ENCODE results near the gene APMAP. TPM values are rescaled to one million over a fixed set of nuclear protein-coding genes. Genes with fewer than 3 reads are reported as not detected.
A peak's percentile ranks its signal among the peaks of the same experiment; 100 is the strongest.

Gene APMAP, protein sequence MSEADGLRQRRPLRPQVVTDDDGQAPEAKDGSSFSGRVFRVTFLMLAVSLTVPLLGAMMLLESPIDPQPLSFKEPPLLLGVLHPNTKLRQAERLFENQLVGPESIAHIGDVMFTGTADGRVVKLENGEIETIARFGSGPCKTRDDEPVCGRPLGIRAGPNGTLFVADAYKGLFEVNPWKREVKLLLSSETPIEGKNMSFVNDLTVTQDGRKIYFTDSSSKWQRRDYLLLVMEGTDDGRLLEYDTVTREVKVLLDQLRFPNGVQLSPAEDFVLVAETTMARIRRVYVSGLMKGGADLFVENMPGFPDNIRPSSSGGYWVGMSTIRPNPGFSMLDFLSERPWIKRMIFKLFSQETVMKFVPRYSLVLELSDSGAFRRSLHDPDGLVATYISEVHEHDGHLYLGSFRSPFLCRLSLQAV
- total RNA-seq: 10 to 100 TPM in 1 of 2 experiments, 1 to 10 TPM in 1; 9.5 to 11.3 TPM
- polyA plus RNA-seq (2013, experiment 1 of 2): 51.1 TPM
- 46.3 TPM for polyA plus RNA-seq (2013, experiment 2 of 2)
- total RNA-seq: 38.2 to 139 (median 76.6) reads per million in 172 experiments

DNA sequence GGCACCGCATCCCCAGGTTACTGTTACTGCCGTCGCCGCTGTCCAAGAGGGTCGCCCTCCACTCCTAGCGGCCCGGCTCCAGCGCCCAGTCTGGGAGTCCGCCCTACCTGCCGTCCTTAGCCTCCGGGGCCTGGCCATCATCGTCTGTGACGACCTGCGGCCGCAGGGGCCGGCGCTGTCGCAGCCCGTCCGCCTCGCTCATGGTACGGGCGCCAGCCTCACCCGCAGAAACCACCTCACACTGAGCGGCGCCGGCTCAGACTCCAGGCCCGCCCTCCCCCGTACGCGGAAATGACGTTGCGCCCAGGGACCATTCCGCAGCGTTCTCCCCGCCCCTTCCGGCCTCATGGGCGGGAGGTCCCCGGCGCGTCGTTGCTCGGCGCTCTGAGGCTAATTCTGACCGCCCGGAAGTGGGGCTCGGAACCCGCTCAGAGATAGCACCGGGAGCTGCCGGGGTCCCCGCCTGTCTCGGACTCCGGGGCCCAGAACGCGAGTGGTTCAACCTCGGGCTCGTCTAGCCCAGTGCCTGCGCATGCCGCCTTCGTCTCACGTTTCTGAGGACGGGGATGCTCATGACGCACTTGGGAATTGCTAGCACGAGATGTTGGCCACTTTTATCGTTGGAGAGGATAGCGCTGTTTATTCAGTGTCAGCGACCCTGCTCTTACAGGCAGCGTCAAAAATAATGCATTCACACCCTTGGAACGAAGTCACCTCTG, at the start of gene APMAP:
Gene APMAP (minus strand): TSS at position 265 of the 719 bp plus-strand sequence. CDS start 63 bp downstream, at position 202.
- peaks cover 7% of the 10 kb centered on the region for H3K36me3 Mint-ChIP-seq (ENCODE audit: low read depth)
- ATAC-seq (ENCODE audit: poor library complexity): peak; percentile 91
- H3K27ac Mint-ChIP-seq: peak within 1 kb of the TSS; percentile 99
- Histone ChIP-seq H3K27me3 (ENCODE audit: control insufficient read depth in 1 of 2, insufficient read depth in 2 of 2, low read length in 2 of 2) (no peaks in the 10 kb centered on the region), H3K9me3 (ENCODE audit: control insufficient read depth in 1 of 2, insufficient read depth in 1 of 2, low read length in 2 of 2) (no peaks in the 10 kb centered on the region), H3K4me1 (ENCODE audit: insufficient read depth, low read length) (peaks cover 42% of the 10 kb centered on the region), H3K4me3 (ENCODE audit: low read length) (peak within 1 kb of the TSS; percentile 87), H3K27ac (ENCODE audit: low read depth in 1 of 2, low read length in 2 of 2) (peak within 1 kb of the TSS; percentile 90 to 97), H3K36me3 (ENCODE audit: insufficient read depth, low read length) (peaks cover 8% of the 10 kb centered on the region)
- ChIA-PET CTCF (interaction anchor here (2.0 to 3.7 kb wide), 2 partner anchors 71 to 406 kb away, joined by 7 to 33 read pairs; no protein-coding TSS in a partner anchor), POLR2A (interaction anchor here (0.6 to 7.0 kb wide), 8 partner anchors 16 to 258 kb away, joined by 3 to 77 read pairs (median 5); partner anchors contain the start of genes ACSS1 and ENTPD6)
- TF ChIP-seq, protein P1, sequence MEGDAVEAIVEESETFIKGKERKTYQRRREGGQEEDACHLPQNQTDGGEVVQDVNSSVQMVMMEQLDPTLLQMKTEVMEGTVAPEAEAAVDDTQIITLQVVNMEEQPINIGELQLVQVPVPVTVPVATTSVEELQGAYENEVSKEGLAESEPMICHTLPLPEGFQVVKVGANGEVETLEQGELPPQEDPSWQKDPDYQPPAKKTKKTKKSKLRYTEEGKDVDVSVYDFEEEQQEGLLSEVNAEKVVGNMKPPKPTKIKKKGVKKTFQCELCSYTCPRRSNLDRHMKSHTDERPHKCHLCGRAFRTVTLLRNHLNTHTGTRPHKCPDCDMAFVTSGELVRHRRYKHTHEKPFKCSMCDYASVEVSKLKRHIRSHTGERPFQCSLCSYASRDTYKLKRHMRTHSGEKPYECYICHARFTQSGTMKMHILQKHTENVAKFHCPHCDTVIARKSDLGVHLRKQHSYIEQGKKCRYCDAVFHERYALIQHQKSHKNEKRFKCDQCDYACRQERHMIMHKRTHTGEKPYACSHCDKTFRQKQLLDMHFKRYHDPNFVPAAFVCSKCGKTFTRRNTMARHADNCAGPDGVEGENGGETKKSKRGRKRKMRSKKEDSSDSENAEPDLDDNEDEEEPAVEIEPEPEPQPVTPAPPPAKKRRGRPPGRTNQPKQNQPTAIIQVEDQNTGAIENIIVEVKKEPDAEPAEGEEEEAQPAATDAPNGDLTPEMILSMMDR (IDR thresholded peaks at IDR 0.05): no peak
- DNase-seq: peak; percentile 89 to 99 (median 96)
- H3K9me3 Mint-ChIP-seq: no peaks in the 10 kb centered on the region
- intact Hi-C loops (cut with DNase I, micrococcal nuclease): loop anchor here in 1 of 2 experiments (2.0 to 10.0 kb wide), 6 partner anchors 204 to 1640 kb away; partner anchors contain the start of genes NAPB, NXT1 and PYGB
- peaks cover 73% of the 10 kb centered on the region for H3K4me1 Mint-ChIP-seq (ENCODE audit: low read depth)
- H3K27me3 Mint-ChIP-seq: no peaks in the 10 kb centered on the region
- H3K4me3 Mint-ChIP-seq: peak within 1 kb of the TSS; percentile 96

DNA sequence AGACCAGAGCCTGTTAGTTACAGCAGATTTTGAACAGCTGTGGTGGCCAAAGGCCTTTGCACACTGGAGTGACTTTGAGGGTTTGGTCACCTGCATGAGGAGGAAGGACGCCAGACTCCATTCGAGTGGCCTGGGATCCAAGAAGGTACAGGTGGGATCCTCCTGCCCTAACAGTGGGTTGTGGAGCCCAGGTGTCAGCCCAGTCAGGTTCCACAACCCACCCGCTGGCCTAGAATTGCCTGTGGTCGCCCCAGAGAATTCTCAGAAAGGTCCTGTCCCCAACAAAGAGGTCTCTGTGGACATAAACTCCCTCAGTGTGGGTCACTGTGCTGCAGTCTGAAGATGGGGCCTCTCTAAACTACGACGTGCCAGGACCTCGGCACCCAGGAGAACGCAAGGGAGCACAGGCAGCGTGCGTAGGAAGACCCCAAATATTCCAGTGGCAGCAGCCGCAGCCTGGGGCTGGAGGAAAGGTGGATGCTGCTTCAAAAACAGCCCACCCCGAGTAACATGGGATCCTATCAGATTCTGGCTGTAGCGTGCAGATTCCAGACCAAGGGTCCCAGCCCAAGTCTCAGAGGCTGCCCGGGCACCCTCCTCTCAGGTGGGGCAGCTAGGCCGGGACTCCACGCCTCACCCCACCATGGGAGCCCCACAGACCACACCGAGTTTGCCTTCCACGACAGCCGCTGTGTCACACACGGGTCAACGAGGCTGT, 49.4 kb upstream of the APMAP start:
- Histone ChIP-seq H3K27me3 (ENCODE audit: control insufficient read depth in 1 of 2, insufficient read depth in 2 of 2, low read length in 2 of 2) (no peaks in the 10 kb centered on the region), H3K4me1 (ENCODE audit: insufficient read depth, low read length) (peaks cover 64% of the 10 kb centered on the region), H3K4me3 (ENCODE audit: low read length) (no peak overlapping the region), H3K9me3 (ENCODE audit: control insufficient read depth in 1 of 2, insufficient read depth in 1 of 2, low read length in 2 of 2) (no peaks in the 10 kb centered on the region), H3K36me3 (ENCODE audit: insufficient read depth, low read length) (peaks cover 28% of the 10 kb centered on the region), H3K27ac (ENCODE audit: low read depth in 1 of 2, low read length in 2 of 2) (peak overlapping the region; percentile 78 to 80)
- H3K4me1 Mint-ChIP-seq (ENCODE audit: low read depth): peaks cover 62% of the 10 kb centered on the region
- DNase-seq (no peak), ATAC-seq (ENCODE audit: poor library complexity) (no peak)
- ChIA-PET CTCF (no interaction called here), POLR2A (interaction anchor here (1.7 kb wide), 1 partner anchor 16 kb away, joined by 8 read pairs; the partner anchor contains the start of gene ACSS1)
- H3K36me3 Mint-ChIP-seq (ENCODE audit: low read depth): peaks cover 14% of the 10 kb centered on the region
- H3K27me3 Mint-ChIP-seq: no peaks in the 10 kb centered on the region
- peak overlapping the region; percentile 95 for H3K27ac Mint-ChIP-seq
- TF ChIP-seq, protein P1 (IDR thresholded peaks at IDR 0.05): no peak
- no peaks in the 10 kb centered on the region for H3K9me3 Mint-ChIP-seq
- intact Hi-C loops (cut with DNase I, micrococcal nuclease): no loop called here
- no peak overlapping the region for H3K4me3 Mint-ChIP-seq

DNA sequence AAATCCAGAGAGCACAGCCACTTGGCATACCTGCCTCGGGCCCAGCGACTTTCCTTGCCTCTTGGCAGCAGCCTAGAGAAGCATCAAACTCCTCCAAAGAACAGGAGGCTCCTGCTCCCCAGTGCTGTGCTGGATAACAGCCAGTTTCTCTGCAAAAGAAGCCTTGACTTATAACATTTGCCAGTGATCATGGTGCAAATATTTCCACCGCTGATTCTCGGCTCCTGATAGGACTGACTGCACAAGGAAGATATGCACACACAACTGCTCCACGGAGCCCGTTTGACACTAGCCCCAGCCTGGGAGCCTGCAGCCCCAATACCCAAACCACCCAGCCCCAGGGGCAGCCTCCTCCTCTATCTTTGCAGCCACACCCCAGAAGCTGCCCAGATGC, 47.9 kb upstream of the APMAP start:
- TF ChIP-seq, protein P1 (IDR thresholded peaks at IDR 0.05): no peak
- no peak for DNase-seq
- intact Hi-C loops (cut with DNase I, micrococcal nuclease): no loop called here
- ChIA-PET POLR2A (interaction anchor here (1.7 kb wide), 1 partner anchor 18 kb away, joined by 8 read pairs; the partner anchor contains the start of gene ACSS1), CTCF (no interaction called here)
- H3K9me3 ChIP-seq (ENCODE audit: control insufficient read depth in 1 of 2, insufficient read depth in 1 of 2, low read length in 2 of 2): no peaks in the 10 kb centered on the region
- no peaks in the 10 kb centered on the region for H3K27me3 ChIP-seq (ENCODE audit: control insufficient read depth in 1 of 2, insufficient read depth in 2 of 2, low read length in 2 of 2)
- peaks cover 80% of the 10 kb centered on the region for H3K4me1 ChIP-seq (ENCODE audit: insufficient read depth, low read length)
- H3K27ac Mint-ChIP-seq: peak overlapping the region; percentile 95
- no peak overlapping the region for H3K4me3 Mint-ChIP-seq
- H3K27me3 Mint-ChIP-seq: no peaks in the 10 kb centered on the region
- H3K27ac ChIP-seq (ENCODE audit: low read depth in 1 of 2, low read length in 2 of 2): peak overlapping the region; percentile 33 to 40
- H3K9me3 Mint-ChIP-seq: no peaks in the 10 kb centered on the region
- H3K36me3 Mint-ChIP-seq (ENCODE audit: low read depth): peaks cover 6% of the 10 kb centered on the region
- H3K4me3 ChIP-seq (ENCODE audit: low read length): no peak overlapping the region
- peaks cover 77% of the 10 kb centered on the region for H3K4me1 Mint-ChIP-seq (ENCODE audit: low read depth)
- no peak for ATAC-seq (ENCODE audit: poor library complexity)
- H3K36me3 ChIP-seq (ENCODE audit: insufficient read depth, low read length): peaks cover 19% of the 10 kb centered on the region
